HUES6 (cell line): ENCODE results near the gene ALOX15.
A peak's percentile ranks its signal among the peaks of the same experiment; 100 is the strongest.
"Not testable (repeated sequence)": the region's sequence is repeated elsewhere in the genome, so short reads cannot be mapped to it uniquely, and the experiment has no call there.

Experiments used
- H3K27ac ChIP-seq: 2 replicates; pipeline ENCODE4 v1.7.0; 2013; ENCODE audit warnings: low read depth, mild to moderate bottlenecking, low read length, inconsistent platforms
- H3K27me3 ChIP-seq: 2 replicates; pipeline ENCODE4 v1.6.1; 2013; ENCODE audit warnings: low read length; ENCODE audit not compliant: control insufficient read depth, insufficient read depth
- H3K36me3 ChIP-seq: 2 replicates; pipeline ENCODE4 v1.6.1; 2013; ENCODE audit warnings: low read length; ENCODE audit not compliant: control insufficient read depth, insufficient read depth
- H3K4me1 ChIP-seq: 2 replicates; pipeline ENCODE4 v1.6.1; 2013; ENCODE audit warnings: low read length; ENCODE audit not compliant: control insufficient read depth, insufficient read depth
- H3K4me3 ChIP-seq: 2 replicates; pipeline ENCODE4 v1.5.1; 2013; ENCODE audit warnings: low read depth, low read length
- H3K9ac ChIP-seq: one replicate; pipeline ENCODE4 v1.6.1; 2013; ENCODE audit warnings: mild to moderate bottlenecking, low read length
- H3K9me3 ChIP-seq: 2 replicates; pipeline ENCODE4 v1.6.1; 2013; ENCODE audit warnings: low read depth, low read length; ENCODE audit not compliant: control insufficient read depth, insufficient read depth

ALOX15 gene, protein sequence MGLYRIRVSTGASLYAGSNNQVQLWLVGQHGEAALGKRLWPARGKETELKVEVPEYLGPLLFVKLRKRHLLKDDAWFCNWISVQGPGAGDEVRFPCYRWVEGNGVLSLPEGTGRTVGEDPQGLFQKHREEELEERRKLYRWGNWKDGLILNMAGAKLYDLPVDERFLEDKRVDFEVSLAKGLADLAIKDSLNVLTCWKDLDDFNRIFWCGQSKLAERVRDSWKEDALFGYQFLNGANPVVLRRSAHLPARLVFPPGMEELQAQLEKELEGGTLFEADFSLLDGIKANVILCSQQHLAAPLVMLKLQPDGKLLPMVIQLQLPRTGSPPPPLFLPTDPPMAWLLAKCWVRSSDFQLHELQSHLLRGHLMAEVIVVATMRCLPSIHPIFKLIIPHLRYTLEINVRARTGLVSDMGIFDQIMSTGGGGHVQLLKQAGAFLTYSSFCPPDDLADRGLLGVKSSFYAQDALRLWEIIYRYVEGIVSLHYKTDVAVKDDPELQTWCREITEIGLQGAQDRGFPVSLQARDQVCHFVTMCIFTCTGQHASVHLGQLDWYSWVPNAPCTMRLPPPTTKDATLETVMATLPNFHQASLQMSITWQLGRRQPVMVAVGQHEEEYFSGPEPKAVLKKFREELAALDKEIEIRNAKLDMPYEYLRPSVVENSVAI

DNA sequence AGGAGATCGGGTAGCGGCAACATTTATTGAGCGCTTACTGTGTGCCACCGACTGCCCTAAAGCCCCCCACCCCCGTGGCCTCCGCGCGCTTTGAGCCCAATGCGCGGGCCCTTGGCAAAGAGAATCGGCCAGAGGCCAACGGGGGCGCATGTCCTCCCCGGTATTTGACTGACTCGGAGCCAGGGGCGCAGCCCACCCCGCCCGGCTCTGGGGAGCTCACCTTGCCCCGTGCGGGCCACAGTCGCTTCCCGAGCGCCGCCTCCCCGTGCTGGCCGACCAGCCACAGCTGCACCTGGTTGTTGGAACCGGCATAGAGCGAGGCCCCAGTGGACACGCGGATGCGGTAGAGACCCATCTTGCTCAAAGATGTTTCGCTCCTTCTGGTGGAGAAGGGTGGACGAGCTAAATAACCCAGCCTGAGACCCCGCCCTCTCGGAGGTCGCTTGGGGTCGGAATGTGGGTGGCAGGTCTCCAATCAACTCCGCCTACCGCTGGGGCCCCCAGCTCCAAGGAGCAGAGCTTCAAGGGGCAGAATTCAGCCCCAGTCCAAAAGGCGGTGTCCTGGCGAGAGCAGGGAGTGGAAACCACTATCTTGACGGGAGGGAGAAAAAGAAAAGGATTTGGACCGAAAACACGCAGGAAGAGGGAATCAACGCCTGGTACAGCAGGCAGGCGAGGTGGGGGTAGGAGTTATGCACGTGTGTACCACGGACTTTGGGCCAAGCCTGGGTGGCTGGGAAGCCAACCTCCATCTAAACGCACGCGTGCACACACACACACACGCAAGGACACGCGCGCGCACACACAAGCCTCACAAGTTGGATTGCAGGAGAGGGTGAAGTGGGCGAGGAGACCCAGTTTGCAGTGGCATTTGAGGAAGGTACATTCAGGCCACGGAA lies at the start of gene ALOX15:
Gene ALOX15, minus strand, starts transcription at position 382 of the 899 bp plus-strand sequence. Its CDS starts 27 bp downstream, at position 355.
- Histone ChIP-seq H3K27ac (no peak within 1 kb of the TSS), H3K27me3 (peaks cover 85% of the 10 kb centered on the region), H3K4me3 (peak within 1 kb of the TSS; percentile 50), H3K9ac (no peak within 1 kb of the TSS), H3K9me3 (no peaks in the 10 kb centered on the region), H3K36me3 (no peaks in the 10 kb centered on the region), H3K4me1 (peaks cover 12% of the 10 kb centered on the region)

- H3K27me3 ChIP-seq = no peaks in the 10 kb centered on the region
- H3K4me3 ChIP-seq = no peak overlapping the region
- H3K9me3 ChIP-seq = no peaks in the 10 kb centered on the region
- H3K9ac ChIP-seq = no peak overlapping the region
- H3K36me3 ChIP-seq = peaks cover 52% of the 10 kb centered on the region
- no peaks in the 10 kb centered on the region for H3K4me1 ChIP-seq
- no peak overlapping the region for H3K27ac ChIP-seq
Measured at GRCh38 chr17:4690745-4691144, 49.3 kb upstream of the ALOX15 start.

- H3K27ac ChIP-seq, H3K4me3 ChIP-seq, H3K9ac ChIP-seq, H3K4me1 ChIP-seq, H3K9me3 ChIP-seq, H3K27me3 ChIP-seq: not testable (repeated sequence)
- H3K36me3 ChIP-seq = peaks cover 58% of the 10 kb centered on the region
Measured at GRCh38 chr17:4689872-4690271, 48.4 kb upstream of the ALOX15 start.

- H3K27me3 ChIP-seq, H3K4me1 ChIP-seq, H3K9me3 ChIP-seq, H3K27ac ChIP-seq, H3K4me3 ChIP-seq, H3K9ac ChIP-seq: not testable (repeated sequence)
- H3K36me3 ChIP-seq = peaks cover 76% of the 10 kb centered on the region
Measured at GRCh38 chr17:4683739-4684138, 42.3 kb upstream of the ALOX15 start.

DNA sequence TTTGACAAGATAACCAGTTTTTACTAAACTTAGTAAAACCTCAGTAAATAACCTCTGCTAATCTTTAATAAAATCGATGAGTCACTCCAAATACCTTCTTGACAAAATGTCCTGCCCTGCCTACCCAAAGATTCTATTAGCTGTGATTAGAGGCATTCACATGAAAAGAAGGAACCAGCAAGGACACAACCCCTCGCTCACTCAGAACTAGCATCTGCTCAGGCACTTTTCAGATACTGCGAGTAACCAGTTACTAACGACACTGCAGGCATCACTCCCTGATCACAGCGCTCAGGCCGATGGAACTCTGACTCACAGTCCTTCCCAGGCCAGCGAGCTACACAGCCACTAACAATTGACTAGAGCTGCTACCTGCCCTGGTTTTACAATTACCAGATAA lies 38.2 kb upstream of the ALOX15 start:
- Histone ChIP-seq H3K36me3 (peaks cover 88% of the 10 kb centered on the region), H3K9me3 (no peaks in the 10 kb centered on the region), H3K9ac (no peak overlapping the region), H3K27me3 (no peaks in the 10 kb centered on the region), H3K4me3 (no peak overlapping the region), H3K4me1 (peaks cover 6% of the 10 kb centered on the region; the same call in 1 of the 2 replicates), H3K27ac (no peak overlapping the region; the same call in 1 of the 2 replicates)

DNA sequence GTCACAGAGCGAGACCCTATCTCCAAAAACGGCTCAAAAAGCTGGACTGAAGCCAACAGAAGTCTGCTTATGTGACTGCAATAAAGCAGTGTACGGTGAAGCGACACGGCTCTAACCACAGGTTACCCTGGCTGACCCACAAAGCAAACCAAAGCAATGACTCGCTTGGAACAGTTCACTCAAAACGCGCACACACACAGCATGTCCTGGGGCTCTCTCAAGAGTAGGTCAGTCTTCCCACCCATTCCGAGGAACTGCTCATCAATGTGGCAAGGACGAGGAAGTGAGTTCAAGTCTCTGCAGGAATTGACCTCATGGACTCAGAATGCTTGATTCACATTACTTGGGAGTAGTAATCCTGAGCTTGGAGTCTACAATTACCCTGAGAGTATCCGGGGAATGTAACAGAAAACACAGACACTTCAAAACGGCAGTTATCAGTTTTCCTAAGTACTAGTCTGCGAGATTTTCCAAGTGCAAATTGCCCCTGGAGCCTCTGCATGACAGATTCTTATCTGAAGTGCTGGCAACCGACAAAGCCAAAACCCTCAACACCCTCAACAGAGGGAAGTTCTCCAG lies 37.1 kb upstream of the ALOX15 start:
- Histone ChIP-seq H3K36me3 (peaks cover 92% of the 10 kb centered on the region), H3K4me3 (no peak overlapping the region), H3K27me3 (no peaks in the 10 kb centered on the region), H3K27ac (no peak overlapping the region), H3K9me3 (no peaks in the 10 kb centered on the region), H3K9ac (no peak overlapping the region), H3K4me1 (peaks cover 6% of the 10 kb centered on the region; the same call in 1 of the 2 replicates)

GRCh38 chr17:4676791-4677190 lies 35.3 kb upstream of the ALOX15 start:
- H3K36me3 ChIP-seq = peaks cover 95% of the 10 kb centered on the region
- no peak overlapping the region for H3K27ac ChIP-seq
- H3K27me3 ChIP-seq = no peaks in the 10 kb centered on the region
- H3K9ac ChIP-seq = no peak overlapping the region
- peaks cover 6% of the 10 kb centered on the region; the same call in 1 of the 2 replicates for H3K4me1 ChIP-seq
- H3K4me3 ChIP-seq = no peak overlapping the region
- no peaks in the 10 kb centered on the region for H3K9me3 ChIP-seq

GRCh38 chr17:4675791-4676190 lies 34.3 kb upstream of the ALOX15 start:
- no peaks in the 10 kb centered on the region for H3K27me3 ChIP-seq
- H3K9ac ChIP-seq = no peak overlapping the region
- no peak overlapping the region for H3K4me3 ChIP-seq
- no peaks in the 10 kb centered on the region for H3K9me3 ChIP-seq
- no peak overlapping the region for H3K27ac ChIP-seq
- peaks cover 6% of the 10 kb centered on the region; the same call in 1 of the 2 replicates for H3K4me1 ChIP-seq
- H3K36me3 ChIP-seq = peaks cover 97% of the 10 kb centered on the region

DNA sequence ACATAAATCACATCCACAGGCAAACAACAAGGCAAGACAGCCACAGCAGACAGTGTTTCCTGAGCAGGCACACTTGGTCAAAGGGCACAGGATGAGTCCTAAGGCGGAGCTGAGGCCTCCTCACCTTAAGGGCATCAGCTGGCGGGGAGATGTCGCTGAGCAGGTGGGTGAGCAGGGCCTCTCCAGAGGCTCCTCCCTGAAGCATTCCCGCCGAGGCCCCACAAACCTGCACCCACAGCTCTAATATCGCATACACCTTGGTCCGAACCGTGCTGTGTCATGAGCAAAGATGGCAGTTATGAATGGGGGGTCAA lies 33.2 kb upstream of the ALOX15 start:
- Histone ChIP-seq H3K4me1 (peaks cover under 1% of the 10 kb centered on the region; the same call in 1 of the 2 replicates), H3K9me3 (no peaks in the 10 kb centered on the region), H3K36me3 (peaks cover 88% of the 10 kb centered on the region), H3K27me3 (no peaks in the 10 kb centered on the region), H3K4me3 (no peak overlapping the region), H3K27ac (no peak overlapping the region), H3K9ac (no peak overlapping the region)

- no peaks in the 10 kb centered on the region for H3K27me3 ChIP-seq
- no peak overlapping the region for H3K9ac ChIP-seq
- no peaks in the 10 kb centered on the region for H3K4me1 ChIP-seq
- no peaks in the 10 kb centered on the region for H3K9me3 ChIP-seq
- no peak overlapping the region for H3K27ac ChIP-seq
- H3K4me3 ChIP-seq = no peak overlapping the region
- peaks cover 83% of the 10 kb centered on the region for H3K36me3 ChIP-seq
Measured at GRCh38 chr17:4673986-4674684, 32.7 kb upstream of the ALOX15 start.
